NCI-H1048 (cell line): Measurements from ENCODE around the gene VSNL1.
"Not testable (repeated sequence)": the region's sequence is repeated elsewhere in the genome, so short reads cannot be mapped to it uniquely, and the experiment has no call there.

Experiments used
- DNase-seq: peaks from one replicate; lab custom pipeline; 2025; lab: John Stamatoyannopoulos, UW

Gene VSNL1

DNA sequence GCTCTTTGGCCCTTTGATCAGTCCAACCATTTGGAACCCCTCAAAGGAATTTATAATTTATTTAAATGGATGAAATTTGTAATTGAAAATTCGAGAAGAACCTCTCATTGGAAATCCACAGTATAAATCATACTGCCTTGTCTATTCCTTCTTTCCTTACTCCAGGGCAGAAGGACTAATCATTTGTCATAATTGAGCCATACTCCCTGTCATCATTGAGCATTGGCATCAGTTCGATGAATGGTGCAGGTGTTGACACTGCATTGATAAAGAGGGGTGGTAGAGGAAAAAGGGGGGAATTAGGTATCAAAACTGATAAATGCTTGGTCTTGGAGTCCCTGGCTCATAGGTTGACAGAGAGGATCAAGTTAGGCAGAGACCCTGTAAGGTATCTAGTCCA is 2.0 kb downstream of the VSNL1 start:
- DNase-seq: no peak

DNA sequence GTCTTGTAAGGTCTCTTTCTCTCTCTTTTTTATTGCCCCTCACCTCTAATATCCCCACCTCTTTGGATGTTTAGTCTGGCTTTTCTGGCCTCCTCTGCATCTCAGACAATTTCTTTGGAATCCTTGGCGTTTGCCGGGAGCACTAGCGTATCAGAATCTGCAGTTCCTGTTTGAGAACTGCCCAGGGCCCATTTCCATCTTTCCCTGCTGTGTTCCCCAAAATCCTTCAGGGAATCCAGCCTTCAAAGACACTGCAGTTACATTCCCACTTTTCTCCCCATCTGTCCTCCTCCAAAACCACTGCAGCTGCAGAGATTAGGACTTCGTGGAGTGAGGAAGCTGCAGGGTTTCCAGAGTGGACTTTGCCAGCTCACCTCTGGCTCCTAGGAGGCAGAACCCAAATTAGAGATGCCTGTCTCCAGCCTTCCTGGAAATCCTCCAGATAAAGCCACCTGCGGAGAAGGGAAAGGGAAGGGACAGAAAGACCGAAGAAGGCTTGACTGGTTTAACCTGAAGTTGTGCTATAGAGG is 2.7 kb downstream of the VSNL1 start:
- DNase-seq: no peak

DNA sequence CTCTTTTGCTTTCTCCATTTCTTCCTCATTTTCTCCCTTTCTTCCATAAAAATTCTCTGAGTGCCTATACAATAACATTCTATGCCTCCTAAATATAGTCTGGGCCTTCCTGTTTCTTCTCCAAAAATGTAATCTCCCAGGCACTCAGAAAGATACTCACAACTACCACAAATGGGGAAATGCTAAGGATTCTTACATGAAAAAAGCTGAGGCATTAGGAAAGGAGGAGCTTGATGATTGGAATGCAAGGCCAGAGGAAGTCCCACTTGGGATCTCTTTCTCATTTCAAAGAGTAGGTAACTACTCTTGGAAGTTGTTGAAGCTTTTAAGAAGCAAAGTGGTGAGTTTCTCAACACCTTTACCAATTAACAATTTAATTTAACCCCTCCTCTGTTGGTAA is 3.4 kb downstream of the VSNL1 start:
- no peak for DNase-seq

DNA sequence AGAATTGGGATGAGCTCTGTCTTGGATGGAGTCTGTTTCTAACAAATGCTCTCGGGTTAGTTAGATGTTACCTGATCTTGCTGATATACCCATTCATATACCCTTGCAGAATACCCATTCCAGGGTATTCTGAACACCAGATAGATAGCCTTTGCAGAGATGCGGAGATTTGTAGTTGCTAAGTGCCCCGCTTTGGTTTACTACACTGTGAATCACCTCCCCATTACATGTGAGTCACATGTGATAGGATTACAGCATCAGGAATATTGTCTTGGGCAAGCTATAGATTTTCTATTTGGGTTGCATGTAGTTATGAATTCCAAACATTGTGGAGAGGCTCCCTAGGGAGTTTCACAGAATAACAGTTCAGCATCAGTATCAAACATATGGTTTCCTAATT is 3.8 kb downstream of the VSNL1 start:
- no peak for DNase-seq

DNA sequence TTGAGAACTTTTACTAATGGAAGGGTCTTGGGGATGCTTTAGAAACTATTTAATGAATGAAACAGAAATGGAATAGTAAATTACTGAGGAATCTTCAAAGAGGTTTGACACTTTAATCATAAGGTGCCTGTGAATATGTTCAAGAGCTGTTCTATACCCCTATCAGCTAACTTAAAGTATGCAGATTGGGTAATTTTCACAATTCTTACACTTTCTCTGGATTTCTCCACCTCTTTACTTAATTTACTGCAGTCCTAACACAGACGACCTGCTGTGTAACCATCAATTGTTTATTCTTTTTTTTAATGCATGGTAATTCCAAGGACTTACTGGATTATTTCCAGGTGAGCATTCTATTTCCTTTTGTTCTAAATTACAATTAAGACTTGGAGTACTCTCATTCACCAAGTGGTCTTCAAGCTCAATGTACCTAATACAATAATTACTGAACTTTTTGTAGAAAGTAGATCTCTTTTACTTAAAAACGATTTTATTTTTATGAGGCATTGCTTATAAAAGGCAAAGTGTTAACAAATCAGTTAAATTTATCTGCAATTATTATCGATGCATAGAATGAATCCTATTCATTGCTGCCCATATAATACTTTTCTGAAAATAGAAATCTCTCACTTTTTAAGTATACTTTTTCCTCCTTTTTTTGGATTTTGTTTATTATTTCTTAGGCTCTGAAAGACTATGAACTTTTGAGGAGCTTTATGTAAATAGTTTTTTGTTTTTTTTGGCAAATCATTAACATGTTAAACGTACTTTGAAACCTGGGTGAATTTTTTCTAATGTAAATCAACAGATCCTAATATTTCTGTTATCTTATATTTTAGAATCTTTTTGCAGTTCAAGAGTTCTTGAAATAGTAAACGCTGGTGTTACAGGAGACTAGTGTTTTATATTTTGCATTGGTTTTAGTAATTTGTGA is 5.5 kb downstream of the VSNL1 start:
- DNase-seq: no peak

DNA sequence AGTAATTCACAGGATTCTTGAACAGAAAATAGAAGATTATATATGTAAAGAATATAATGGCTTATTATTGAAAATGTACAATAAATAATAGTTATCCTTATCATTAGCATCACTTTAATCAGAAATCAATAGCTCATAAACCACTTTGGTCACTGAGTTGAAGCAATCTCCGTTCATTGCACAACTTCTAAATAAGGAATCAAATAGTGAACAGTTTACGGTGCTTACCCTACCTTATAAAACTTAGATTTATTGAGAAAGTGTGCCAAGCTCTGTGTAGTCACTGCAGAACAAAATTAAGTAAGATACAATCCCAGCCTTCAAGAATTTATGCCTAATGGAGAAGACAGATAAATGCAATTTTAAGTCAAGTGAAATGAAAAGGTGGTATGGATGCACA is 6.7 kb downstream of the VSNL1 start:
- DNase-seq: no peak

DNA sequence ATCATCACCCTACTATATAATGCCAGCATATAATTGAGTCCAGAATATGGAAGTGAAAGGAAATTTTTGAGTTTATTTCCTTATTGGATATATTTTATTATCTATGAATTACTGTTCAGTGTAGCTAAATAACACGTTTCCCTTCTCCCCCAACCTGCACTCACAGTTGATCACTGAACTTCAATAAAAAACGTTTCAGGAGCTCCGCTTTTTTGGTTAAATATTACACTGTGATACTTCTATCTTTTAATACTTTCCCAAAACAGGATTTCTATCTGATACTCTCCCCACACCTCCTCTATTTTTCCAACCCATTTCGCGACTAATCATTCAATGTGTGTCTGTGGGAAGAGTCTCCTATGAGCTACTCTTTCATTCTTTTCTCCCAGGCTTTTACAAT is 7.2 kb downstream of the VSNL1 start:
- no peak for DNase-seq

DNA sequence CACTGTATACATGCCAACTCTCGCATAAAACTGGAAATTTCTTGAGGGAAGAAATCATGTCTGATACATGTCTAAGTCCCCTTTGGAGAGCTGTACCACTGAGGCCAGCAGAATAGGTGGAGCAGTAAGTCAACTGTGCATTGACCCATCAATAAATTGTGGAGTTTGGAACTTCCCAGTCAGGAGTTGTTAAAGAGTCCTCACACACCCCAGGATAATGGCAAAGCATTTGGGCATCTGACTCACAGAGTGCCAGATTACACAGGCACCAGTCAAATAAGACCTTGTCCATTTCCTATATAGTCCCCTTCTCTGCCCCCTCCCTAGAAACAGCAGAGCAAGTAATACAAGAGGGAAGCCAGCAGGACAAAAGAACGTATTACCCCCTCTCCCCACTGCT is 10.4 kb downstream of the VSNL1 start:
- no peak for DNase-seq

DNA sequence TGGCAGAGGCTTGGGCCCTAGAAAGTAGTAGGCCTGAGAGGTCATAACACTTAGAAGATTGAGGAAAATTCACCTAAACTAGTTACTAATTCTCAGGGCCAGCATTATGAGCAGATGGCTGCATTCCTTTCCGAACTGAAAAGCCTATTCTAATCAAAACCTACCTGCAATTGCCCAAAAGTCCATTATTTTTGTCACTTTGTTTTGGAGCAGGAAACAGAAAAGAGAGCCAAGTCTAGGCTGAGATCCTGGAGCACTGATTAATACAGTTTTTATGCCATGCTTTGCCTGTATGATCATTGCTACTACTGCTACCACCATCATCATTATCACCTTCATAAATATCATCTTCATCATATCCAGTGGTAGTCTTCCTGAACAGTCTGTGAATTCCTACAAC is 14.7 kb downstream of the VSNL1 start:
- DNase-seq: no peak

DNA sequence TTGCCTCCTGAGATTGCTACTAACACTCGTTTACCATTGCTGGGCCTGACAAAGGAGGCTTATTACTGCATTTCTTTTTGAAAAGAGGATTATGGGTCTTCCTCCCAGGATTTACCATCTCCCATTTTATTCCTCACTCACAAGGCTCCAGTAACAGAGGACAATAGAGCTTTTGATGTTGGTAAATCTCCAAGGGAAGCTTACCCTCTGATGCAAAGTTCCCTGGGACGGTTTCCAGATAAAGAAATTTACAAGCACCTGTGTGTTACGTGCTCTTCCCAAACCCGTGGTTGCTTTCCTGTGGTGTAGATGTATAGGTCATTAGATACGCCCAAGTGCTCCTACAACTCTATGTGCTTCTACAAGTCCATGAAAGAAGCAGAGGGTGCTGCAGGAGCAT is 17.1 kb downstream of the VSNL1 start:
- DNase-seq: peak; percentile 84

DNA sequence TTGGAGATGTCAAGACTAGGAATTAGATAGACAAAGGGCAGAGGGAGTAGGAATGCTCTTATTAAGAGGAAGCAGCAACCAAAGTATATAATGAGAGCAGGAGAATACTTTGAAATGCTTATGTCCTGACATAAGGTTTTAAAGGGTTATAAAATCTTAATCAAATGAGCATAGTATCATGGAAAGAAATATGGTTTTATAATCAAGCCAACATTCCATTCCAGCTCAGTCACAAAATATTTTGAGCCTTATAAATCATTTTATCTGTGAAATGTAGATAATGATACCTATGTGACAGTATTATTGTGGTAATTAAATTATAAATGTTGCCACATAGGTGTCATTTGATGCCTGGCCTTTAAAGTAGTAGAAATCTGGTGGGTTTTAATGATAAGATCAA is 17.6 kb downstream of the VSNL1 start:
- DNase-seq: no peak

DNA sequence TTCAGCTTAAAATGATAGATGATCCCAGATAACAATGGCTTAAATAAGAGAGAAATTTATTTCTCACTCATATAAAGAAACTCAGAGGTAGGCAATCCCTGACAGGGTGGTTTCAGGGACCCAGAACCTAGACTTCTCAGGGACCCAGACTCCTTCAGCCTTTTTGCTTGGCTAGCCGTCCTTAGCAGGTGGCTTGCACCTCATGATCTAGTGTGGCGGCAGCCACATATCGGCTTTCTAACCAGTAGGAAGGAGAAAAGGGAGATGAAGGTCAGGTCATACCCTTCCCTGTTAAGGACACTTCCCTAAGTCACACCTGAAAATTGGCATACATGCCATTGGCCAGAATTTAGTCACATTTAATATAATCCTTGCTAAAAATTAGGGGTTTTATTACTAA is 18.4 kb downstream of the VSNL1 start:
- DNase-seq: no peak

DNA sequence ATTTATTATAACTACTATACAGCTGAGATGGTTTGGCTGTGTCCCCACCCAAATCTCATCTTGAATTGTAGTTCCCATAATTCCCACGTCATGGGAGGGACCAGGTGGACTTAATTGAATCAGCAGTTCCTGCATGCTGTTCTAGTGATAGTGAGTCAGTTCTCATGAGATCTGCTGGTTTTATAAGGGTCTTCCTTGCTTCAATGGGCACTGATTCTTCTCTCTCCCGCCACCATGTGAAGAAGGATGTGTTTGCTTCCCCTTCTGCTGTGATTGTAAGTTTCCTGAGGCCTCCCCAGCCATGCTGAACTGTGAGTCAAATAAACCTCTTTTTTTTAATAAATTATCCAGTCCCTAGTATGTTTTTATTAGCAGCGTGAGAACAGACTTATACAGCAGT is 25.2 kb downstream of the VSNL1 start:
- not testable (repeated sequence) for DNase-seq

DNA sequence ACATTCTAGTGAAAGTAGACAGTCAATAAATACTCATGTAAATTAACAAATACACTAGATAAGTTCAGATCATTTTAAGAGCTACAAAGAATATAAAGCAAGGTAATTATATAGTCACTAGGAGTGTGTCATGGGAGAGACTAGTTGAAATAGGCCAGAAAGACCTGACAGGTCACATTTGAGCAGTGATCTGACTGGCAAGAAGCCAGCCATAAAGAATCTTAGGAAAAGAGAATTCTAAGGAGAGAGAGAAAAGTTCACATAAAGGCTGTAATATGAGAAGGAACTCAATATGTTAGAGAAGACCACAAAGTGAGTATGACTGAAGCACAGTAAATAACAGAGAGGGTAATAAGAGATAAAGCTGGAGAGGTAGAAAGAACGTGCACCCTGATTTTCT is 31.2 kb downstream of the VSNL1 start:
- no peak for DNase-seq

DNA sequence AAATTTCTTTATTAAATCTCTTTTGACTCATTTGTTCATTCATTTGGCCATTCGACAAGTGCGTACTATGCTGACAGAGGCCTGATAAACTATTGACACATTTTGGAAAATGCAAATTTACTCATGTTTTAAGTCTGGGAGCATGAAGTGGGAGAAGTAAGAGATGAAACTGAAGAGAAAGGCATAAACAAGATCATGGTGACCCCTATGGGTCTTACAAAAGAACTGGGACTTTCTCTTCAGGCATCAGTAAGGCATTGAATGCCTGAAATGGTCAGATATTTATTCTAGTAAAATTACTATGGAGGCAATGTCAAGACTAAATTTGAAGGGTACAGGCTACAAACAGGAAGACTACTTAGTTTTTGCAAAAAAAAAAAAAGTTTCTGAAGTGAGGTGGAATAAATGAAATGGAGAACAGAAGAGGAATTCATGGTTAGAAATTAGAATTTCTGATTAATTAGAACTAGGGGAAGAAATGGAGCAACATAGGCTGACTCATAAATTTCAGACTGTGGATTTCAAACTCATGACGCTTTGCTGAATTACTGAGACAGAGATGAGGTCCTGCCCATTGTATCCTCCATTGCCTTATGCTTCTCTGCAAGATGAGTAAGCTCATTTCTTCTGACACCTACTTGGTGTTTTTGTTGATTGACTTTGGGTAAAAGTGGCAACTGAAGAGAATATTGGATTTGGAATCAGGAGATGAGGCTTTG is 32.7 kb downstream of the VSNL1 start:
- no peak for DNase-seq

DNA sequence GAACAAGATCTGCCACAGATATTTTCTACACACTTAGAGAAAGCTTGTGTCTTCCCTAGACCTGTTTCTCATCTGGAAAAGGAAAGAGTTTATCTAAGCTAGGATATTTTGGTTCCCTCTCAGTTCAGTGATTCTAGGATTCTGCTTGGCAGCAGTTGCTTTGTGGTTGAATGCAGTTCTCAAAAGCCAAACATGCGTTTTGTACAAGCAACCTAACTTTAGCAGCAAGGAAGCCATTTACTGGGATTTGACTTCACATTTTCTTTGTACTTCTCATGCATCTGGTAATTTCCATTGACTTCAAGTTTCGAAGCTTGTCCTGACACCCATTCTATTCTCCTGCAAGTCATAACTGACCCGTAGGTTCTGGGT is 33.3 kb downstream of the VSNL1 start:
- no peak for DNase-seq

DNA sequence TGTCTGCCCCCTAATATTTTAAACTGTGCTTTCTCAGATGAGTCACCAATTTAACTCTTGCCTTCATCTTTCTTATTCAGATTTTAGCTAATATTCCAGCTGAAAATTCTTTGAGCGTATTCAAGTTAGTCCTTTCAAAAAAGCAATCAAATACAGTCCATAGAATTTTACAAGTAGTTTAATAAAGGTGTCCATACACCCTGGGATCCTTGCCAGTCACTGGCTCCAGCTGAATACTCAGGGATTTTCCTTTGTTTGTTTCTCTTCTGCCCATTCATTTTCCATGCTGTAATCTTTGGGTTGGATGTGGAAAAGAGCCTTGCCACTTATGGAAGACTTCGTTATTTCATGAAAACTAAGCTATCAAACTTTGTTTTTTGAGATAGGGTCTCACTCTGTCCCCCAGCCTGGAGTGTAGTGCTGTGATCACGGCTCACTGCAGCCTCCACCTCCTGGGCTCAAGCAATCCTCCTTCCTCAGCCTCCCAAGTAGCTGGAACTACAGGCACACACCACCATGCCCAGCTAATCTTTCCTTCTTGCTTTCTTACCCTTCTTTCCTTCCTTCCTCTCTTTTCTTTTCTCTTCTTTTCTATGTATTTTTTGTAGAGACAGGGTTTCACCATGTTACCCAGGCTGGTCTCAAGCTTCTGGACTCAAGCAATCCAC is 34.0 kb downstream of the VSNL1 start:
- DNase-seq: no peak

DNA sequence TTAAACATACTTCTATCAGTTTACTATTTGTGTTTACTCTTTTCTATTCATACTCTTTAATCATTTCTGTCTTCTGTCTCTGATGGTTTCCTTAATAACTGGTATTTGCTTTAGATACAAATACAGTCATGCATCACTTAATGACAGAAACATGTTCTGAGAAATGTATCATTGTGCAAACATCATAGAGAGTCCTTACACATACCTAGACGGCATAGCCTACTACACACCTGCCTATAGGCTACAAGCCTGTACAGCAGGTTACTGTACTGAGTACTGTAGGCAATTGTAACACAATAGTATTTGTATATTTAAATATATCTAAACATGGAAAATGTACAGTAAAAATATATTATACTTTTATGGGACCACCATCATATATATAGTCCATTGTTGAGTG is 36.3 kb downstream of the VSNL1 start:
- no peak for DNase-seq

DNA sequence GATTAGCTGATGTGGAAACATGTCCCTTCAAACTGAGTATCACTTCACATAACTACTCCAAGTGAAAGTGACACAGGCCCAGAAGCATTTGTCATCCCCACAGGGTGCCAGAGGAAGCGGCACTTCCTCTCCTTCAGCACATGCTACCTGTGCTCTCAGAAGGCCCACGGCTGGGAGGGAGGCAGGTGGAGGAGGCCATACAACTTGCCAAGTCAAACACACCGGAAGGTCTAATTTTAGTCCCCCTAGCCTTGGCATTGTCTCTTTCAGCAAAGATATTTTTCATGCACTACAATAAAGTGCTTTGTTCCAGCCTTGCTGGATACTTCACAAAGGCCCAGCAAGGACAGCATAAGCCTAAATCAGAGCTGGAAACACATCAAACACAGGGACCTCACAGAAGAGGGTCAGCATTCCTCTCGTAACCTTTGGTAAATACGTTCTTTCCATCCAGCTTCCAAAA is 38.0 kb downstream of the VSNL1 start:
- no peak for DNase-seq

DNA sequence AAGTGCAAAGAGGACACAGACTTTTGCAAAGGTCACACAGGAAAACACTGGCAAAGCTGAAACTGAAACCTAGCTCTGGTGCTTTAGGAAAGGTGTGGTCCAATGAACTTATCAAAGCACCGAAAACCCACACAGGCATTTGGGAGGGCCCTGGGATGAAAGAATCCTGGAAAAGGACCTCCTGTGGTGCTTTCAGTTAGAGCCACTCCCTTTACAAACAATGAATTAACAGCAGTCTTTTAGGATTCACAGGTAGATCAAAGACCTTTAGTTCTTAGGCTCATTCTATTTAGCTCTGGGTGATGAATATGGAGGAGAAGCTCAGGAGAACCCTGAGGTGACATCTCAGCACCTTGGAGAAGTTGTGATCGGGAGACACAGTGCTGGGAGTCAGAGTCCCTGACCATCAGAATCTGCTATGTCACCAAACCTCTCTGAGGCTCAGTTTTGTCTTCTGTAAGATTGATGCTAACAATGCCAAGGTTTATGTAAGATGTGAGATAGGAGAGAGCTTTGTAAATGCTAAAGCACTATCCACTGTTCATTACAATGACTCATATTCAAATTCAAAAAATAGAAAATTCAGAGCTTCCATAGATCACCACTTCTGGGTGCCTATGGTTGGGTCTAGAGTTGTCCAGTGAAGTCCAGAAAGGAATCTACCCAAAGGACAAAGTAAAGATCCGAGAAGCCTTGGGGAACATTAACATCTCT is 39.3 kb downstream of the VSNL1 start:
- no peak for DNase-seq

DNA sequence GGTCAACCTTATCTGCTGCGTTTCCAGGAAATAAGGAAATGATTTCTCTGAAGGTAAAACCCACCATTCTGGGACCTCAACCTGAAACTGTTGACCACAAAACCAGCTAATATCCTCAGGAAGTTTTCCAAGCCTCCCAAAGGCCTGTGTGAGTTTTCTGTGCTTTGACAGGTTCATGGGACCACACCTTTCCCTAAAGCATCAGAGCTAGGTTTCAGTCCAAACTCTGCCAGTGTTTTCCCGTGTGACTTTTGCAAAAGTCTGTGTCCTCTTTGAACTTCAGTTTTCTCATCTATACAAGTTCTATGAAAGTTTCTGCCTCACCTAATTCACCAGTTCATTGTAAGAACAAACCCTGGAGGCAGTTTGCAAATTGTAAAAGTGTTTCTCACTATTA is 39.8 kb downstream of the VSNL1 start:
- DNase-seq: no peak

DNA sequence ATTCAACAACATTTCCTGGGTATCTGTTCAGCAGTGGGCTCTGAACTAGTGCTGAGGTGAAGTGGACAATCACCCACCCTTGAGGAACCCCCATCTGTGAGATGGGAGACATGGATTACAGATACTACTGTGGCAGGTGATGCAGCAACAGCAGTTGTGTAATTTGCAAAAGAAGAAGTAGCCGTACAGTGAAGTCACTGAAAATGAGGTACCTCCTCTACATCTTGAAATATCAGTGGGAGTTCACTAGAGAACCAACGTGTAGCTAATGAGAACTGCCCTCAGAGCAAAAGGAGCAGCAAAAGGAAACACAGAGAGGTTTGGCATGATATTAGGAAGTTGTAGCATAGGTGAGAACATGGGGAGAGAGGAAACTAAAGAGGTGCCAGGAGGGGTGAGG is 41.3 kb downstream of the VSNL1 start:
- DNase-seq: no peak
